Natural killer cell (primary cell): ENCODE measurements around the gene POC1B. TPM values are rescaled to one million over a fixed set of nuclear protein-coding genes. Genes with fewer than 3 reads are reported as not detected.
"Not testable (repeated sequence)": the region's sequence is repeated elsewhere in the genome, so short reads cannot be mapped to it uniquely, and the experiment has no call there.

Experiments used
- ATAC-seq, 3 donors: fragments of 150-1000 bp in 2 of 3; fragments of 200-7000 bp in 1 of 3; cut with Tn5 transposase; 1 replicate in 1 of 3; 2 replicates in 2 of 3; pipeline ENCODE4 v1.10.0; 2021; ENCODE audit warnings: mild to moderate bottlenecking in 2 of 3, moderate library complexity in 2 of 3
- DNase-seq, 2 donors: peaks; one replicate each; pipeline versions ENCODE4 v3.0.0 to v3.0.0-alpha.2; 2013 to 2021; ENCODE audit warnings: mixed read lengths in 1 of 2
- H3K27ac ChIP-seq: one replicate; pipeline ENCODE4 v1.5.1; 2013; ENCODE audit warnings: mild to moderate bottlenecking, low read length
- H3K27me3 ChIP-seq: one replicate; pipeline ENCODE4 v1.6.1; 2013; ENCODE audit warnings: low read length; ENCODE audit not compliant: control insufficient read depth, insufficient read depth
- H3K36me3 ChIP-seq: one replicate; pipeline ENCODE4 v1.6.1; 2013; ENCODE audit warnings: low read length; ENCODE audit not compliant: control insufficient read depth, insufficient read depth
- H3K4me1 ChIP-seq: one replicate; pipeline ENCODE4 v1.6.1; 2013; ENCODE audit warnings: low read length; ENCODE audit not compliant: control insufficient read depth, insufficient read depth
- H3K4me3 ChIP-seq: one replicate; pipeline ENCODE4 v1.5.1; 2013; ENCODE audit warnings: low read length
- H3K9me3 ChIP-seq: one replicate; pipeline ENCODE4 v1.6.1; 2013; ENCODE audit warnings: low read length; ENCODE audit not compliant: control insufficient read depth, insufficient read depth
- H3K27ac Mint-ChIP-seq, 2 donors: one replicate each; pipeline ENCODE4 v1.8.0; 2022; ENCODE audit warnings: mild to moderate bottlenecking in 2 of 2, mixed read lengths in 2 of 2, moderate library complexity in 1 of 2
- H3K27me3 Mint-ChIP-seq, 2 donors: one replicate each; pipeline ENCODE4 v1.8.0; 2022; ENCODE audit warnings: low read depth in 2 of 2, mixed read lengths in 2 of 2
- H3K36me3 Mint-ChIP-seq: one replicate; pipeline ENCODE4 v1.8.0; 2022; ENCODE audit warnings: mixed read lengths
- H3K4me1 Mint-ChIP-seq, 2 donors: one replicate each; pipeline ENCODE4 v1.8.0; 2022; ENCODE audit warnings: mixed read lengths in 2 of 2
- H3K4me3 Mint-ChIP-seq: one replicate; pipeline ENCODE4 v1.8.0; 2022; ENCODE audit warnings: mild to moderate bottlenecking, moderate library complexity, mixed read lengths
- H3K9me3 Mint-ChIP-seq, 2 donors: one replicate each; pipeline ENCODE4 v1.8.0; 2022; ENCODE audit warnings: mixed read lengths in 2 of 2
- WGBS: methylation state at CpG from one replicate; pipeline ENCODE4 v1.1.7; 2013; ENCODE audit warnings: missing lambda C conversion rate; ENCODE audit not compliant: insufficient coverage; 5-methylcytosine and 5-hydroxymethylcytosine counted together
- intact Hi-C: fragments of 100-400 bp; cut with micrococcal nuclease; formaldehyde crosslinking; loops from one replicate; pipeline ENCODE4 v1.14.2; 2022
- total RNA-seq, 4 donors: library from RNA; stranded (reverse); fragments of 120-200 nt in 1 of 4; gene quantifications; one replicate each; pipeline versions ENCODE4 v1.2.3 to v1.2.4, GENCODE V29; 2013 to 2022
- TF ChIP-seq, protein P1 (sequence below): fragments of 200-600 bp; IDR thresholded peaks from one replicate; pipeline ENCODE4 v1.8.0; 2022; ENCODE audit warnings: antibody characterized with exemption

The POC1B gene
- total RNA-seq, 3 donors from 2014 or later (not counting 1 experiment from before 2014, with no cell fraction given), result 29.8 to 40.9 (median 38.0) TPM

DNA sequence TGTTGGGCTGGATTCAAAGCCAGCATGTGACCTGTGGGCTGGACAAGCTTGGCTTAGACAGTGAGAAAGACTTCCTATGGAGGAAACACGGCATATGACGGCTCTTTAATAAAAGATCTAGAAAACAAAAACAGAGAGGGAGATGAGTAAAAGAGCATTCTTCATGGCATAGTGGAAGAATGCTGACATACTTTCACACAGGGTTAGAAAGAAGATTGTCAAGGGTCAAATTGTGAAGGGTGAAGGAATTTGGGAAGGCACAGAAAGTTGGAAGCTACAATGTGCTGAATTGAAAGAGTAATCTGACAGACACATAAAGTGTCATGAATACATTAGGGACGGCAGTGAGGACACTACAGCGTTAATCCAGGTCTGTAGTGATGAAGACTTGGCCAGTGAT, 64.7 kb downstream of the POC1B start:
- TF ChIP-seq, protein P1, sequence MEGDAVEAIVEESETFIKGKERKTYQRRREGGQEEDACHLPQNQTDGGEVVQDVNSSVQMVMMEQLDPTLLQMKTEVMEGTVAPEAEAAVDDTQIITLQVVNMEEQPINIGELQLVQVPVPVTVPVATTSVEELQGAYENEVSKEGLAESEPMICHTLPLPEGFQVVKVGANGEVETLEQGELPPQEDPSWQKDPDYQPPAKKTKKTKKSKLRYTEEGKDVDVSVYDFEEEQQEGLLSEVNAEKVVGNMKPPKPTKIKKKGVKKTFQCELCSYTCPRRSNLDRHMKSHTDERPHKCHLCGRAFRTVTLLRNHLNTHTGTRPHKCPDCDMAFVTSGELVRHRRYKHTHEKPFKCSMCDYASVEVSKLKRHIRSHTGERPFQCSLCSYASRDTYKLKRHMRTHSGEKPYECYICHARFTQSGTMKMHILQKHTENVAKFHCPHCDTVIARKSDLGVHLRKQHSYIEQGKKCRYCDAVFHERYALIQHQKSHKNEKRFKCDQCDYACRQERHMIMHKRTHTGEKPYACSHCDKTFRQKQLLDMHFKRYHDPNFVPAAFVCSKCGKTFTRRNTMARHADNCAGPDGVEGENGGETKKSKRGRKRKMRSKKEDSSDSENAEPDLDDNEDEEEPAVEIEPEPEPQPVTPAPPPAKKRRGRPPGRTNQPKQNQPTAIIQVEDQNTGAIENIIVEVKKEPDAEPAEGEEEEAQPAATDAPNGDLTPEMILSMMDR, result no peak
- Mint-ChIP-seq H3K4me3 (peak overlapping the region; percentile 1), H3K9me3 (no peaks in the 10 kb centered on the region), H3K4me1 (peaks cover 34 to 36% of the 10 kb centered on the region in 2 donors), H3K27me3 (no peaks in the 10 kb centered on the region), H3K27ac (peak overlapping the region; percentile 14 to 47), H3K36me3 (no peaks in the 10 kb centered on the region)
- DNase-seq (no peak), ATAC-seq (peak in 2 of 3 donors; percentile 8 to 9)
- intact Hi-C loops, result loop anchor here (1.0 to 2.0 kb wide), 4 partner anchors 68 to 442 kb away; no protein-coding TSS in a partner anchor
- no peaks in the 10 kb centered on the region for H3K9me3 ChIP-seq
- H3K4me1 ChIP-seq, result peaks cover 2% of the 10 kb centered on the region
- 91% methylated on average over 4 of the region's 4 CpGs for WGBS
- no peak overlapping the region for H3K27ac ChIP-seq
- H3K27me3 ChIP-seq, result no peaks in the 10 kb centered on the region
- peaks cover 8% of the 10 kb centered on the region for H3K36me3 ChIP-seq
- H3K4me3 ChIP-seq, result no peak overlapping the region

DNA sequence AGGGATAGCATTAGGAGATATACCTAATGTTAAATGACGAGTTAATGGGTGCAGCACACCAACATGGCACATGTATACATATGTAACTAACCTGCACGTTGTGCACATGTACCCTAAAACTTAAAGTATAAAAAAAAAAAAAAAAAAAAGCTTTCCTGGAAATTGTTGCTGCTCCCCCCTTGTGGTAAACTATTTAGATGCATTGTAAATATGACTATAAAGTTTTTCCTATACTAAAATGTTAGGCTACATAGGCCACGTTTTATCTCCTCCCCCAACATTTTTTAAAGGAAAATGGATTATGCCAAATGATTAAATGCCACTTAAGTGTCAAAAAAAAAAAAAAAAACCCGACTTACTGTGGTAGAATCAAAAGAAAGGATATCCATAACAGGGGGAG, 66.6 kb downstream of the POC1B start:
- H3K36me3 ChIP-seq, H3K27me3 ChIP-seq, H3K27me3 Mint-ChIP-seq, ATAC-seq, H3K4me3 Mint-ChIP-seq, H3K36me3 Mint-ChIP-seq, H3K4me1 ChIP-seq, intact Hi-C loops, H3K27ac ChIP-seq, H3K9me3 ChIP-seq, DNase-seq, H3K4me3 ChIP-seq, H3K9me3 Mint-ChIP-seq, H3K27ac Mint-ChIP-seq: not testable (repeated sequence)
- no CpG with 5 or more reads among the region's 4 CpGs for WGBS
- H3K4me1 Mint-ChIP-seq, result peaks cover 38 to 40% of the 10 kb centered on the region in 2 donors

- peaks cover 40 to 41% of the 10 kb centered on the region in 2 donors for H3K4me1 Mint-ChIP-seq
- peaks cover 8% of the 10 kb centered on the region for H3K36me3 ChIP-seq
- peak in 1 of 3 donors; percentile 47 for ATAC-seq
- peaks cover 4% of the 10 kb centered on the region for H3K4me1 ChIP-seq
- intact Hi-C loops, result no loop called here
- H3K4me3 ChIP-seq, result no peak overlapping the region
- no peaks in the 10 kb centered on the region for H3K9me3 Mint-ChIP-seq
- H3K9me3 ChIP-seq, result no peaks in the 10 kb centered on the region
- H3K27ac Mint-ChIP-seq, result peak overlapping the region; percentile 38 to 67
- no peak for DNase-seq
- TF ChIP-seq, protein P1, result no peak
- H3K27me3 Mint-ChIP-seq, result no peaks in the 10 kb centered on the region
- H3K27me3 ChIP-seq, result no peaks in the 10 kb centered on the region
- no CpG with 5 or more reads among the region's 1 CpG for WGBS
- H3K27ac ChIP-seq, result no peak overlapping the region
- no peaks in the 10 kb centered on the region for H3K36me3 Mint-ChIP-seq
- H3K4me3 Mint-ChIP-seq, result peak overlapping the region; percentile 50
These were observed 69.3 kb downstream of the POC1B start for GRCh38 chr12:89456565-89456964.

DNA sequence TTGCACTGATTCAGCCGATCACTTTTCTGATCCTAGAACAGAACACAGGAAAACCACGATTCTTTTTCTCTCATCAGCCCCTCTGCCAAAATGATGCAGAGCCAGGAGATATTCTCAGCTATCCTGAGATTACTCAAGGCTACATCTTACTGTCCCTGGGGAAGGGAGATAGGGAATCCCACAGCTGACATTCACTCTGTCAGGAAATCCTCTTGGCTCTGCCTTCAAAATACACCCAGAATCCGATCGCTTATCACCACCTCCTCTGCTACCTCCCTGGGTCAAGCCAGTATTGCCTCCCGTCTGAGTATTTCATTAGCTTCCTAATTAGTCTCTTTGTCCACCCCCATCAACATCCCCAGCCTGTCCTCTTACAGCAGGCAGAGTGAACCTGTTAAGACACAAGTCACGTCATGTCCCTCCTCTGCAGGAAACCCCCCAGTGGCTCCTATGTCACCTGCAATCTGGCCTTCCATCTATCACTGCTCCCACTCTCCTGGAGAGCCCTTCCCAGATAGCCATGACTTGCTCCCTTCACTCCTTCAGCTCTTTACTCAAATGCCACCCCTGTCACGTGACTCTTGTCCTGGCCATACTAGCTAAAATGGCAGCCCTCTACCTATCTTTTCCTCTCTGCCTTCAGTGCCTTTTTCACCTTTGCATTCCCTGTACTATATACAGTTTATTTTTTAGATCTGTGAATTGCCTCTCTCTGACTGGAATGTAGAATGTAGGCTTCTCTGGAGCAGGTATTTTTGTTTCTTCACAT, 71.6 kb downstream of the POC1B start:
- peaks cover 37 to 44% of the 10 kb centered on the region in 2 donors for H3K4me1 Mint-ChIP-seq
- no peak overlapping the region for H3K4me3 ChIP-seq
- peaks cover 4% of the 10 kb centered on the region for H3K4me1 ChIP-seq
- no peak overlapping the region for H3K27ac ChIP-seq
- no peaks in the 10 kb centered on the region for H3K36me3 Mint-ChIP-seq
- H3K36me3 ChIP-seq, result peaks cover 5% of the 10 kb centered on the region
- H3K4me3 Mint-ChIP-seq, result no peak overlapping the region
- TF ChIP-seq, protein P1, result no peak
- DNase-seq, result no peak
- ATAC-seq, result no peak
- H3K27ac Mint-ChIP-seq, result peak overlapping the region; percentile 4 to 9
- H3K27me3 ChIP-seq, result no peaks in the 10 kb centered on the region
- 92% methylated on average over 7 of the region's 7 CpGs for WGBS
- H3K9me3 ChIP-seq, result no peaks in the 10 kb centered on the region
- no peaks in the 10 kb centered on the region for H3K9me3 Mint-ChIP-seq
- intact Hi-C loops, result no loop called here
- H3K27me3 Mint-ChIP-seq, result no peaks in the 10 kb centered on the region
